Measurements from ENCODE around the gene OGG1. TPM values are rescaled to one million over a fixed set of nuclear protein-coding genes. Genes with fewer than 3 reads are reported as not detected.
A peak's percentile ranks its signal among the peaks of the same experiment; 100 is the strongest.
"Not testable (repeated sequence)": the region's sequence is repeated elsewhere in the genome, so short reads cannot be mapped to it uniquely, and the experiment has no call there.

OGG1 gene
- total RNA-seq, 2 experiments from 2014 or later, result 42.3 to 47.9 TPM

DNA sequence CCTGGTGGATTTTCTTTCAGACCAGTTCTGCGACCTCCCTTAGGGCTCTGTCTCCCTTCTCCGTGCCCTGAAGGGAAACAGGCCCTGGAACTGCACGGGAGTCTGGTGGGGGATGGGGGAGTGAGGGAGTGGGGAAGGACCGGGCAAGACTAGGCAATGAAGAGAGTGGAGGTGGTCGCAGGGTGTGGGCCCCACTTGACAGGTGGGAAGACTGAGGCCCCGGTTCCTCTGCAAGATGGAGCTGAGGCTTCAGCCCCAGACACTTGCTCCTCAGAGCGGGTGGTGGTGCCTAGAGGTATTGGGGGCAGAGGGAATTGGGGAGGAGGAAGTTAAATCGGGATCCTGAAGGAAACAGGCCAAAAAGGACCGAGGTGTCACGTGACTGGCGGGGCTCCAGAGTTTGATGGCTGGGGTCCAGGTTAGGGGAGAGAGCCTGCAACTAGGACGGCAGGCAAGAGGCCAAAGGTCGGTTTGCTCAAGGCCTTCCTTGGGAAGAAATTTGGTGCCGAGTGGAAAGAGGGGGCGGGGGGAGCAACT lies 20.6 kb downstream of the OGG1 start:
- Mint-ChIP-seq H3K9me3 (no peaks in the 10 kb centered on the region), H3K27me3 (no peaks in the 10 kb centered on the region), H3K27ac (peak overlapping the region; percentile 76), H3K36me3 (ENCODE audit: low read depth) (peaks cover 5% of the 10 kb centered on the region), H3K4me1 (peaks cover 41% of the 10 kb centered on the region), H3K4me3 (peak overlapping the region; percentile 63)
- POLR2A ChIA-PET, result no interaction called here
- CTCF ChIA-PET, result interaction anchor here (1.0 to 1.4 kb wide), 2 partner anchors 14 to 37 kb away, joined by 3 to 4 read pairs; no protein-coding TSS in a partner anchor
- DNase-seq, result no peak

DNA sequence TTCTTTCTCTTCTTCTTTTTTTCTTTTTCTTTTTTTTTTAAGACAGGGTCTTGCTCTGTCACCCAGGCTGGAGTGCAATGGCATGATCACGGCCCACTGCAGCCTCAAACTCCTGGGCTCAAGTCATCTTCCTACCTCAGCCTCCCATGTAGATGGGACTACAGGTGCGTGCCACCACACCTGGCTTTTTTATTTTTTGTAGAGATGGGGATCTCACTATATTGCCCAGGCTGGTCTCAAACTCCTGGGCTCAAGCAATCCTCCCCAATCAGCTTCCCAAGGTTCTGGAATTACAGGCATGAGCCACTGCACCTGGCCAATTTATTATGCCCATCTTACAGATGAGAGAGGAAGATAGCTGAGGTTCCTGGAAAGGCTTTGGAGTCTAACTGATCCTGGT lies 21.3 kb downstream of the OGG1 start:
- H3K36me3 Mint-ChIP-seq (ENCODE audit: low read depth); H3K27ac Mint-ChIP-seq; POLR2A ChIA-PET; H3K9me3 Mint-ChIP-seq; DNase-seq; H3K27me3 Mint-ChIP-seq: not testable (repeated sequence)
- Mint-ChIP-seq H3K4me1 (peaks cover 41% of the 10 kb centered on the region), H3K4me3 (peak overlapping the region; percentile 50)
- CTCF ChIA-PET, result interaction anchor here (1.3 kb wide), 1 partner anchor 22 kb away, joined by 4 read pairs; the partner anchor contains the start of genes ARPC4 and TADA3

DNA sequence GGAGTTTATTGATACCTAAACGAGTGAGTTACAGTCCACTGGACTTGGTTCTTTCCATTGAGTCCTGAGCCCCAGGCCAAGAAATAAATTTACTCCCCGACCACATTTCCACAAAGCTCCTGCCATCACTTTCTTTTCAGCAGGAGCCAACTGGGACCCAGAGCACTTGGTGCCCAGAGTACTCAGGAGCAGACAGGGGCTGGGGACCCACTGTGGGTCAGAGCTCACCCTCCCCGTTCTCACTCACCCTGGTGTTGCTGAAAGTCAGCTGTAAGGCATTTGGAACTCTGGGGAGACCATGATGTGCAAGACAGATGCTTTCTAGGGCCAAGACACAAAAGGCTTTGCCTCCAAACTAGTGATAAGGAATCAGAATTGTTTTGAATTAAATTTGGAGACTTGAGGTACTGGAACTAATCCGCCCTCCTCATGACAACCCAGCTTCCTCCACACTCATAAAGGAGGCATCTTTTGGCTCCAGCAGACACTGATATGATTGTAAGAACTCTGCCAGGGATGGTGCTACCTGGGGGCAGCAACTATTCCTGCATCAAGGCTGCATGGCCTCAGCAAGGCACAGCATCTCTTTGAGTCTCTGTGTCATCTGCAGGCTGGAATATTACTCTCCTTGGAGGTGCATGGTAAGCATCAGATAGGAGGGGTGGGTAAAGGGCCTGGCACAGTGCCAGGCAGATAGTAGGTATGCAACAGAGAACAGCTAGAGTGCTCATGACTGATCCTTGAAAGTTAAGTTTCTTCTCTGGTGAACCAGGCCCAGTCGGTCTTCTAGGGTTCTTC lies 27.3 kb downstream of the OGG1 start:
- DNase-seq, result no peak
- Mint-ChIP-seq H3K4me1 (peaks cover 46% of the 10 kb centered on the region), H3K27me3 (no peaks in the 10 kb centered on the region), H3K36me3 (ENCODE audit: low read depth) (peaks cover 30% of the 10 kb centered on the region), H3K4me3 (no peak overlapping the region), H3K27ac (peak overlapping the region; percentile 67), H3K9me3 (no peaks in the 10 kb centered on the region)
- CTCF ChIA-PET, result interaction anchor here (0.6 to 2.4 kb wide), 6 partner anchors 9 to 471 kb away, joined by 3 to 6 read pairs (median 5); partner anchors contain the start of genes ARPC4, TADA3 and TATDN2
- POLR2A ChIA-PET, result no interaction called here

DNA sequence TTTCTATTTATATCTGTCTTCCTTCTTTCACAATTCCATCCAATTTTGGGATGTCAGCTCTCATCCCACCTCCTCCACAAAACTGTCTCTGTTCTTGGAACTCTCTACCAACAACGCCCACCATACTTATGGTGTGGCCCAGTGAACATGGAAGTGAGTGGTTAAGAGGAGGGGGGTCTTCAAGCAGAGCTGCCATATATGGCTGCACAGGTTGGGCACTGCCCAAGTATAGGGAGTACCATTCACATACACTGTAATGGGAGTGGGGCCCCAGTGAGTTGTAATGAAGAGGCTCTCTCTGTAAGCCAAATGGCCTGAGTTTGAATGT lies 27.9 kb downstream of the OGG1 start:
- POLR2A ChIA-PET, result no interaction called here
- no peak for DNase-seq
- Mint-ChIP-seq H3K36me3 (ENCODE audit: low read depth) (peaks cover 35% of the 10 kb centered on the region), H3K4me1 (peaks cover 50% of the 10 kb centered on the region), H3K4me3 (no peak overlapping the region), H3K27me3 (no peaks in the 10 kb centered on the region), H3K27ac (peak overlapping the region; percentile 20), H3K9me3 (no peaks in the 10 kb centered on the region)
- CTCF ChIA-PET, result interaction anchor here (0.8 to 1.4 kb wide), 3 partner anchors 10 to 45 kb away, joined by 3 to 6 read pairs (median 3); partner anchors contain the start of genes ARPC4 and TADA3

DNA sequence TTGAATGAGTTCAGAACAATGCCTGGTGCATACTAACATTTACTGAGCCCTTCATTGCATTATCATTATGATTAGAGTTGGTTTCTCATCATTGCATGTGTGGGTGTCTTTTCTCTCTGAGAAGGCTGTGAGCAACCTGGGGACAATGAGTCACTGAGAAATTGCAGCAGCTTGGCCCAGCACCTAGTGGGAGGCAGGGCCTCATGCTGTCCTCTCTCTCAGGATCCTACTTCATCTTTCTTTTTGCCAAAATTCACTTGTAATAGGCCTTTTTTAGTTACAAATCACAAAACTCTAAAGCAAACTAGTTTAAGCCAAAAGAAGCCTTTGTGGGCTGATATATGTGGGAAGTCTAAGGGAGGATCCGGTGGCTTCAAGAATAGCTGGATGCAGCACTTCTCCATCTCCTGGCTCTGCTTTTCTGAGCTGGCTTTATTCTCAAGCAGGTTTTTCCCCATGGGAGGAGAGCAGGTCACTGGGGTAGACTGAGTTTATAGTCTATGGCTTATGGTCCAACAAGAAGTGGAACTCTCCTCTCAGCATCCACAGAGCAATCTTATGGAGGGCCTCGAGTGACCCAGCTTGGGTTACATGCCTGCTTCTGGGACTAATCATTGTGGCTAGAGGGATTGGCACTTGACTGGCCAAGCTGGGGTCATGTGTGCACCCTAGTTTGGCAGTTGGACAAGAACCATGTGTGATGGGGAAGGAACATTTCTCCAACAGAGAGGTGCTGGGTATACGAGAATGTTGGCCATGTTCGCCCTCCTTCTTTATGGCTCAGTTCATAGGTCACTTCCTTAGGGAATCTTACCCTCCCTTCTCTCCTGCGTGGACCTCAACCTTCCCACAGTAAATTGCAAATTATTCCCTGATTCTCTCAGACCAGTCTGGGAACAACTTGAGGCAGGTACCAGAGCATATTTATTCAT lies 28.7 kb downstream of the OGG1 start:
- DNase-seq, result no peak
- Mint-ChIP-seq H3K9me3 (no peaks in the 10 kb centered on the region), H3K27me3 (no peaks in the 10 kb centered on the region), H3K36me3 (ENCODE audit: low read depth) (peaks cover 39% of the 10 kb centered on the region), H3K27ac (peak overlapping the region; percentile 91), H3K4me3 (no peak overlapping the region), H3K4me1 (peaks cover 54% of the 10 kb centered on the region)
- POLR2A ChIA-PET, result no interaction called here
- CTCF ChIA-PET, result interaction anchor here (0.8 to 1.4 kb wide), 3 partner anchors 11 to 45 kb away, joined by 3 to 6 read pairs (median 4); partner anchors contain the start of genes ARPC4 and TADA3

DNA sequence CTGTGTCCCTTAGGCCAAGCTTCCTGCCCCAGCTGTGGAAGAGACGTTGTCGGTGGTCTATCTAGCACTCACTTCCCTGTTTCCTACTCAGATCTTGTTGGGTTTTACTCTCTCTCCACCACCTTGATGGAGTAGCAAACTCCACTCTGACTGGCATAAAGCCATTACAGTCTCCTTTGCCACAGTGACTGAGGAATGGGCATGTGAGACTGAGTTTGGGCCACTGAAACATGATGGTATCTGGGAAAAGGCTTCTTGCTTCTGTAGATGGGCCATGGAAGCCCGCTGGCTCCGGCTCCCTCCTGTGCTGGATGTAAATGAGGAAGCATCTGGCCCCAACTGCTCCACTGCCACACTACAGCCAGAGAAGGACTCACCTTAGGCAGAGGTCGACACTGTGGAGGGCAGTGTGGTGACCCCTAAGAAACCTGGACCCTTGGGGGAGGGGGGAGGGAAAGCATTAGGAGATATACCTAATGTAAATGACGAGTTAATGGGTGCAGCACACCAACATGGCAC lies 29.4 kb downstream of the OGG1 start:
- H3K4me1 Mint-ChIP-seq, result peaks cover 52% of the 10 kb centered on the region
- POLR2A ChIA-PET, result no interaction called here
- H3K4me3 Mint-ChIP-seq, result peak overlapping the region; percentile 35
- H3K36me3 Mint-ChIP-seq (ENCODE audit: low read depth), result peaks cover 41% of the 10 kb centered on the region
- peak overlapping the region; percentile 91 for H3K27ac Mint-ChIP-seq
- DNase-seq, result no peak
- no peaks in the 10 kb centered on the region for H3K27me3 Mint-ChIP-seq
- CTCF ChIA-PET, result no interaction called here
- no peaks in the 10 kb centered on the region for H3K9me3 Mint-ChIP-seq

DNA sequence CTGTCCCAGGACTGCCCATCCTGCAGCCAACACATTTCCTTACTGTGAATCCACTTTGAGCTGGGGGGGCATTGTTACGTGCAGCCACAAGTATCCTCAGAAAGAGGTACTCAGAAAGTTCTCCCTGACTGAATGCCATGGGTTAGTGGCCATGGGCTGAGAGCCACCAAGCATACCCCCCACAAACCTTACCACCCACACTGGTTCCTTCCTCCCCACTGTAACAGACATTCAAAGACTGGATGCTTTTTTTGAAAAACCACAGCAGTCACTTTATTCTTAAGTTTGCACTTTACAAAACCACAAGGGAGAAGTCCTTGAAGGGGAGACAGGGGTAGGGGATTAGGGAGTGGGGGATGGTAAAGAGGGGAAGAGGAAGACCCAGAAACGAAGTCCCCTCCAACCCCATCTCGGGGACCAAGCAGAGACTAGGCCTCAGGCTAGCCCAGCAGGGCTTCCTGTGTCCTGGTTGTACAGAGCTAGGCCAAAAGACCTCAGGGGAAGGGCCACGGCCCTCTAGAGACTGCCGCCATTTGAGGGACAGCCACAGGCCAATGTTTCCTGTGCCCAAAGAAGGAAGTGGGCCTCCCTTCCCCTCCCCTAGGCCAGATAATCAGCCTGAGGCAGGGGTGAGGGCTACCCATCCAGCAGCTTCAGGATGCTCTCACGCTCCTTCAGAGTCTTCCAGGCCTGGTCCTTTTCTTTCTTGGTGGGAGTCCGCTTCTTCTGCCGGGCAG lies 30.1 kb downstream of the OGG1 start:
- ChIA-PET POLR2A (no interaction called here), CTCF (interaction anchor here (0.8 to 1.5 kb wide), 3 partner anchors 10 to 14 kb away, joined by 3 to 5 read pairs (median 4); partner anchors contain the start of genes ARPC4 and TADA3)
- no peaks in the 10 kb centered on the region for H3K27me3 Mint-ChIP-seq
- peak; percentile 45 for DNase-seq
- peaks cover 43% of the 10 kb centered on the region for H3K36me3 Mint-ChIP-seq (ENCODE audit: low read depth)
- peaks cover 52% of the 10 kb centered on the region for H3K4me1 Mint-ChIP-seq
- H3K4me3 Mint-ChIP-seq, result peak overlapping the region; percentile 35
- peak overlapping the region; percentile 91 for H3K27ac Mint-ChIP-seq
- H3K9me3 Mint-ChIP-seq, result no peaks in the 10 kb centered on the region

DNA sequence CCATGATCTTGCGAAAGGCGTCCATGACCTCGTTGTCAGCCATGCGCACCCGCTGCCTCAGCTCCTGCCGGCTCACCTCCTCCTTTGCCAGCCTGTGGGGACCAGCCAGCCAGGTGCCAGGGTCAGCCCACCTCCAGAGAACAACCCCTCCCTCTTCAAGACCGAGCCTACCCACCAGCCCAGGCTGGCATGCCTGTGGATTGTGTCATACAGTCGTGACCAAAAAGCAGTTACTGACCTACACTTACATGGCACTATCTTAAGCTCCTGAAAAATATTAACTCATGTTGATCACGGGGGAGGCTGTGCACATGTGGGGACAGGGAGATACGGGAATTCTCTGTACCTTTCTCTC lies 30.7 kb downstream of the OGG1 start:
- Mint-ChIP-seq H3K4me3 (peak overlapping the region; percentile 35), H3K36me3 (ENCODE audit: low read depth) (peaks cover 49% of the 10 kb centered on the region), H3K4me1 (peaks cover 52% of the 10 kb centered on the region), H3K27me3 (no peaks in the 10 kb centered on the region), H3K9me3 (no peaks in the 10 kb centered on the region), H3K27ac (peak overlapping the region; percentile 91)
- POLR2A ChIA-PET, result no interaction called here
- DNase-seq, result no peak
- CTCF ChIA-PET, result interaction anchor here (0.6 to 1.8 kb wide), 5 partner anchors 9 to 49 kb away, joined by 3 to 5 read pairs (median 3); partner anchors contain the start of genes ARPC4 and TADA3

DNA sequence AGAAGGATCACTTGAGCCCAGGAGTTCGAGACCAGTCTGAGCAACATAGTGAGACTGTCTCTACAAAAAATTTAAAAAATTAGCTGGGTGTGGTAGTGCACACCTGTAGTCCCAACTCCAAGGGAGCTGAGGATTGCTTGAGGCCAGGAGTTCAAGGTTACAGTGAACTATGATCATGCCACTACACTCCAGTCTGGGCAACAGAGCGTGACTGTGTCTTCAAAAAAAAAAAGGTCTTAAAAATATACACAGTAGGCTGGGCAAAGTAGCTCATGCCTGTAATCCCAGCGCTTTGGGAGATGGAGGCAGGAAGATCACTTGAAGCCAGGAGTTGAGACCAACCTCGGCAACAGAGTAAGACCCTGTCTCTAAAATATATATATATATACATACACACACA lies 31.2 kb downstream of the OGG1 start:
- H3K4me3 Mint-ChIP-seq, result no peak overlapping the region
- ChIA-PET POLR2A (no interaction called here), CTCF (interaction anchor here (0.6 to 1.8 kb wide), 4 partner anchors 9 to 50 kb away, joined by 3 to 5 read pairs (median 4); no protein-coding TSS in a partner anchor)
- peaks cover 54% of the 10 kb centered on the region for H3K4me1 Mint-ChIP-seq
- H3K9me3 Mint-ChIP-seq, result no peaks in the 10 kb centered on the region
- DNase-seq, result no peak
- no peaks in the 10 kb centered on the region for H3K27me3 Mint-ChIP-seq
- peak overlapping the region; percentile 91 for H3K27ac Mint-ChIP-seq
- peaks cover 51% of the 10 kb centered on the region for H3K36me3 Mint-ChIP-seq (ENCODE audit: low read depth)

DNA sequence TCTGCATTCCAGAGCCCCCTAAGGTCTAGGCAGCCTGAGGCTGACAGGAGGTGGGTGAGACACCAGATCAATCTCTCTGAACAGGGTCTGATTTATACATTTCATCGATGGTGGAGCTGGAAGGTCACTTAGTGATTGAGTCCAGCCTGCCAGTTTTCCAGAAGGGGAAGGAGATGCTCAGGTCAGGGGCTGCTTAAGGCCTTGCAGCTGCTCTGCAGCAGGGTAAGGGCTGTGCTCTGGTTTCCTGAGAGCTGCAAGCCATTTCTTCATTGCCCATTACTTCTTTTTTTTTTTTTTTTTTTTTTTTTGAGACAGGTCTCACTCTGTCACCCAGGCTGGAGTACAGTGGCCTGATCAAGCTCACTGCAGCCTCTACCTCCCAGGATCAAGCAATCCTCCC lies 31.8 kb downstream of the OGG1 start:
- Mint-ChIP-seq H3K27ac (peak overlapping the region; percentile 6), H3K4me3 (no peak overlapping the region), H3K4me1 (peaks cover 58% of the 10 kb centered on the region), H3K9me3 (no peaks in the 10 kb centered on the region), H3K27me3 (no peaks in the 10 kb centered on the region), H3K36me3 (ENCODE audit: low read depth) (peaks cover 56% of the 10 kb centered on the region)
- CTCF ChIA-PET, result interaction anchor here (0.7 to 1.8 kb wide), 4 partner anchors 10 to 51 kb away, joined by 3 read pairs; no protein-coding TSS in a partner anchor
- no peak for DNase-seq
- POLR2A ChIA-PET, result no interaction called here

DNA sequence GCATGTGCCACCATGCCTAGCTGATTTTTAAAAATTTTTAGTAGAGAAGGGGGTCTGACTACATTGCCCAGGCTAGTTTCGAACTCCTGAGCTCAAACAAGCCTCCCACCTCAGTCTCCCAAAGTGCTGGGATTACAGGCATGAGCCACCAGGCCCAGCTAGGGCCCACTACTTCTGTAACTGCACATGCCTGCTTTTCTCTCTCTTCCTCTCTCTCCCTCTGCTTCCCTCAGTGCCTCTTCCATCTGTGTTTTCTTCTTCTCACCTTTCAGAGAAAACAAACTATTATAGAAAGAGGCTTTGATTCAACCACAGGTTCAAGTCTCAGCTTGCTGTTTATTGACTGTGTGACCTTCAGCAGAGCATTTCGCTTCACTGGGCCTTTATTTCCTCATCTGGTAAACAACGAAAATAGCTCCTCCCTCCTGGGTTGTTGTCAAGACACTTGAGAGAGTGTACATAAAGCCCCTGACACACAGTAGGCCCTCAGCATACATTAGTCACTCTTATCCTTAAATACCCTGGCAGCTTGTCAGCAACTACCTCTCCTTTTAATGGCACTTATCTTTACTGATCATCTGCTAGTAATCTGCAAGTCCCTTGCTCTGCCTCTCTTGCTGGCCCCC lies 32.3 kb downstream of the OGG1 start:
- CTCF ChIA-PET, result interaction anchor here (0.6 to 1.8 kb wide), 6 partner anchors 9 to 205 kb away, joined by 3 to 4 read pairs (median 3); partner anchors contain the start of gene EMC3
- Mint-ChIP-seq H3K4me3 (no peak overlapping the region), H3K4me1 (peaks cover 60% of the 10 kb centered on the region), H3K9me3 (no peaks in the 10 kb centered on the region), H3K27me3 (no peaks in the 10 kb centered on the region), H3K36me3 (ENCODE audit: low read depth) (peaks cover 60% of the 10 kb centered on the region), H3K27ac (peak overlapping the region; percentile 63)
- POLR2A ChIA-PET, result no interaction called here
- DNase-seq, result no peak

All from activated CD4-positive, alpha-beta T cell treated with anti-CD3 and anti-CD28 coated beads, Interleukin-2, amount 10 ng/mL, durations not matched to agents 7 days and 5 days (primary cell).